Measurements from ENCODE around the gene UBFD1. TPM values are rescaled to one million over a fixed set of nuclear protein-coding genes. Genes with fewer than 3 reads are reported as not detected.
"Not testable (repeated sequence)": the region's sequence is repeated elsewhere in the genome, so short reads cannot be mapped to it uniquely, and the experiment has no call there.

Gene UBFD1
- total RNA-seq, 1 experiment from 2014 or later, result 125 TPM

DNA sequence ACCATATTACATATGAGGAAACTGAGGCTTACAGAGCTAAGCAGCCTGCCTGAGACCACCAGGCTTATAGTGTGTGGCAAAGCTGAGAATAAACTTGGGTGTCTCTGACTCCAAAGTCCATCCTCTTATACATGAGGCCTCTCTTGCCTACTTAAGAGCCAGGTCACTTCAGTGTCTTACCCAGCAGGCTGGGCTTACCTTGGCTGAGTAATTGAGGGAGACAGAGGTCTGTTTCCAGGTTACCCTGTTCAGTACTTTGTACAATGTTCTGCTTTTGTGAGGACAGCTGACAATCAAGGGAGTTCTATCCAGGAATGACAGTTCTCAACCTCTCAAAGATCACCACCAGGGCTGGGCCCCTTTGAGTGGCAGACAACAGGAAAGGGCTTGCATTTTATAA lies 24.2 kb downstream of the UBFD1 start:
- no TSS peak for BruUV-seq (replicated peaks)
- H3K27me3 Mint-ChIP-seq (ENCODE audit: unreplicated experiment), result no peaks in the 10 kb centered on the region
- CTCF ChIA-PET, result interaction anchor here (1.0 kb wide), 1 partner anchor 13 kb away, joined by 3 read pairs; no protein-coding TSS in a partner anchor
- peaks cover 53% of the 10 kb centered on the region for H3K36me3 Mint-ChIP-seq (ENCODE audit: insufficient read depth, unreplicated experiment)
- H3K4me3 Mint-ChIP-seq (ENCODE audit: low read depth, unreplicated experiment), result no peak overlapping the region
- TF ChIP-seq, protein P1, sequence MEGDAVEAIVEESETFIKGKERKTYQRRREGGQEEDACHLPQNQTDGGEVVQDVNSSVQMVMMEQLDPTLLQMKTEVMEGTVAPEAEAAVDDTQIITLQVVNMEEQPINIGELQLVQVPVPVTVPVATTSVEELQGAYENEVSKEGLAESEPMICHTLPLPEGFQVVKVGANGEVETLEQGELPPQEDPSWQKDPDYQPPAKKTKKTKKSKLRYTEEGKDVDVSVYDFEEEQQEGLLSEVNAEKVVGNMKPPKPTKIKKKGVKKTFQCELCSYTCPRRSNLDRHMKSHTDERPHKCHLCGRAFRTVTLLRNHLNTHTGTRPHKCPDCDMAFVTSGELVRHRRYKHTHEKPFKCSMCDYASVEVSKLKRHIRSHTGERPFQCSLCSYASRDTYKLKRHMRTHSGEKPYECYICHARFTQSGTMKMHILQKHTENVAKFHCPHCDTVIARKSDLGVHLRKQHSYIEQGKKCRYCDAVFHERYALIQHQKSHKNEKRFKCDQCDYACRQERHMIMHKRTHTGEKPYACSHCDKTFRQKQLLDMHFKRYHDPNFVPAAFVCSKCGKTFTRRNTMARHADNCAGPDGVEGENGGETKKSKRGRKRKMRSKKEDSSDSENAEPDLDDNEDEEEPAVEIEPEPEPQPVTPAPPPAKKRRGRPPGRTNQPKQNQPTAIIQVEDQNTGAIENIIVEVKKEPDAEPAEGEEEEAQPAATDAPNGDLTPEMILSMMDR (IDR thresholded peaks at IDR 0.05; ENCODE audit: unreplicated experiment), result no peak
- DNase-seq, result no peak
- H3K9me3 Mint-ChIP-seq (ENCODE audit: low read depth, unreplicated experiment), result no peaks in the 10 kb centered on the region
- intact Hi-C loops (cut with micrococcal nuclease; ENCODE audit: unreplicated experiment), result no loop called here
- no peaks in the 10 kb centered on the region for H3K4me1 Mint-ChIP-seq (ENCODE audit: low read depth, unreplicated experiment)
- no peak overlapping the region for H3K27ac Mint-ChIP-seq (ENCODE audit: unreplicated experiment)

DNA sequence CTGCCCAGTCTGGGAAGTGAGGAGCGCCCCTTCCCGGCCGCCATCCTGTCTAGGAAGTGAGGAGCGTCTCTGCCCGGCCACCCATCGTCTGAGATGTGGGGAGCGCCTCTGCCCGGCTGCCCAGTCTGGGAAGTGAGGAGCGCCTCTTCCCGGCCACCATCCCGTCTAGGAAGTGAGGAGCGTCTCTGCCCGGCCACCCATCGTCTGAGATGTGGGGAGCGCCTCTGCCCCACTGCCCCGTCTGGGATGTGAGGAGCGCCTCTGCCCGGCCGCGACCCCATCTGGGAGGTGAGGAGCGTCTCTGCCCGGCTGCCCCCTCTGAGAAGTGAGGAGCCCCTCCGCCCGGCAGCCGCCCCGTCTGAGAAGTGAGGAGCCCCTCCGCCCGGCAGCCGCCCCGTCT lies 25.7 kb downstream of the UBFD1 start:
- CTCF ChIA-PET; H3K9me3 Mint-ChIP-seq (ENCODE audit: low read depth, unreplicated experiment); H3K4me1 Mint-ChIP-seq (ENCODE audit: low read depth, unreplicated experiment); intact Hi-C loops (cut with micrococcal nuclease; ENCODE audit: unreplicated experiment); DNase-seq; BruUV-seq (replicated peaks); H3K27me3 Mint-ChIP-seq (ENCODE audit: unreplicated experiment); H3K4me3 Mint-ChIP-seq (ENCODE audit: low read depth, unreplicated experiment); H3K27ac Mint-ChIP-seq (ENCODE audit: unreplicated experiment): not testable (repeated sequence)
- H3K36me3 Mint-ChIP-seq (ENCODE audit: insufficient read depth, unreplicated experiment), result peaks cover 66% of the 10 kb centered on the region

DNA sequence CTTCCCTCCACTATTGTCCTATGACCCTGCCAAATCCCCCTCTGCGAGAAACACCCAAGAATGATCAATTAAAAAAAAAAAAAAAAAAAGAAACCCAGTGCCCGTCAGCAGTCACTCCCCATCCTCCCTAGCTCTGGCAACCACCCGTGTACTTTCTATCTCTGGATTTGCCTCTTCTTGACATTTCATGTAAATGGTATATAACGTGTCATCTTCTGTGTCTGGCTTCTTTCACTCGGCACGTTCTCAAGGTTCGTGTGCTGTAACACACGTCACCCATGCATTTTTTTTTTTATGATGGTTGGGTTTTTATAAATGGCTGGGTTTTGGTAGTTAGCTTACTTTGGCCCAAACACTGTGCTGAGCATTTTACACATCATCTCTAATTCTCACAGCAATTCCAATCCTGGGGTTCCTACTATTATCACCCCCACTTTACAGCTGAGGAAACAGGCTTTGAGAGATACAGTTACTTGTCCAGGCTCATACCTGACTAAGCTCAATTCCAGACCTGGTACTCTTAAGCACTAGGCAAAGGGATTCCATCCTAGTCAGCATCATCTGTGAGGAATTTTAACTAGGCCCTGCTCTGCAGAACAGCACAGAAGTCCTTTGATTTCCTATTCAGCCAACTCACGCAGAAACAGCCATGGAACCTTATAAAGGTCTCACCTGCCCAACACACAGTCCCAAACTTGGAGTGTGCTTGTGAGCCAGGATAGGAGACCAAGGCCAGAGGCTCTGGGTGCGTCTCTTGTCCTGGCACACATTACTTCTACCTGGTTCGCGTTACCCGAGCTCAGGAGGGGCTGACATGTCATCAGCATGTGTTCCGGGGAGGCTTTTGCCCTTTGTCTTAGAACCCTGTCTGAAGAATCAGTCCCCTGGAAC lies 26.9 kb downstream of the UBFD1 start:
- no peak overlapping the region for H3K27ac Mint-ChIP-seq (ENCODE audit: unreplicated experiment)
- H3K27me3 Mint-ChIP-seq (ENCODE audit: unreplicated experiment), result no peaks in the 10 kb centered on the region
- no peak for DNase-seq
- H3K4me1 Mint-ChIP-seq (ENCODE audit: low read depth, unreplicated experiment), result no peaks in the 10 kb centered on the region
- CTCF ChIA-PET, result no interaction called here
- peaks cover 67% of the 10 kb centered on the region for H3K36me3 Mint-ChIP-seq (ENCODE audit: insufficient read depth, unreplicated experiment)
- BruUV-seq (replicated peaks), result no TSS peak
- H3K4me3 Mint-ChIP-seq (ENCODE audit: low read depth, unreplicated experiment), result no peak overlapping the region
- TF ChIP-seq, protein P1 (IDR thresholded peaks at IDR 0.05; ENCODE audit: unreplicated experiment), result no peak
- intact Hi-C loops (cut with micrococcal nuclease; ENCODE audit: unreplicated experiment), result no loop called here
- no peaks in the 10 kb centered on the region for H3K9me3 Mint-ChIP-seq (ENCODE audit: low read depth, unreplicated experiment)

DNA sequence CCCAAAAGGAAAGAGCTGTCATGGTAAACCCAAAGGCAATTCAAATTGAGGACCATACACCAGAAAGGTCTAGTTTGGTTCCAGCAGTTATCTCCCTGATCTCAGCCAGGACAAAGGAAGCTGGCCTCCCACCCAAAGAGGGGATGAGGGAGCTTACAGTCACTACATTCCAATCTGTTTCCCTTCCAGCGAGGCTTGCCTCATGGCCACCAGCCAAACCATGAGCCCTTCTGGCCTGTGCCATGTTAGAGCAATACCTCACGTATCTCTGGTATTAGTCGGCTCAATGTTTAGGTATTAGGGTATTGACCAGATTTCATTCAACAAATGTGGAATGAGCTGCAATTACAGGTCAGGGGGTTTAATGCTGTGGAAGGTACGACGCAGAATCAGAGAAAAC lies 30.2 kb downstream of the UBFD1 start:
- no peak for DNase-seq
- Mint-ChIP-seq H3K27me3 (ENCODE audit: unreplicated experiment) (no peaks in the 10 kb centered on the region), H3K27ac (ENCODE audit: unreplicated experiment) (no peak overlapping the region), H3K36me3 (ENCODE audit: insufficient read depth, unreplicated experiment) (peaks cover 67% of the 10 kb centered on the region), H3K4me3 (ENCODE audit: low read depth, unreplicated experiment) (no peak overlapping the region), H3K9me3 (ENCODE audit: low read depth, unreplicated experiment) (no peaks in the 10 kb centered on the region), H3K4me1 (ENCODE audit: low read depth, unreplicated experiment) (peaks cover 9% of the 10 kb centered on the region)
- TF ChIP-seq, protein P1 (IDR thresholded peaks at IDR 0.05; ENCODE audit: unreplicated experiment), result no peak
- CTCF ChIA-PET, result no interaction called here
- intact Hi-C loops (cut with micrococcal nuclease; ENCODE audit: unreplicated experiment), result no loop called here
- no TSS peak for BruUV-seq (replicated peaks)

DNA sequence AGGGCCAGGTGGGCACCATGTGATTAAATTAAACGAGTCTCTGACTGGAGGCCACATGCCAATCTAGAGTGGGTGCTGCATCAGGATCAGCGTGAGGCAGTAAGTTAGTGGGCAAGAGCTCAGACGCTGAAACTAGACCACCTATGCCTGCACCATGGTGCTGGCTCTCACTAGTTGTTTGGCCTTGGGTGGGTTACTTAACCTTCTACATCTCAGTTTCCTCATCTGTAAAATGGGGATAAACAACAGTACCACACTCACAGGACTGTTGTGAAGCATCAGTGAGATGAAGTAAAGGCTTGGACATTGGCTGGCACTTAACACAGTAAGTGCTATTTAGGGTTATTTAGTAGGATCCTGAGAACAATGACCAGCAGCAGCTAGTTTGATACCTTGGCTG lies 32.7 kb downstream of the UBFD1 start:
- no peak overlapping the region for H3K4me3 Mint-ChIP-seq (ENCODE audit: low read depth, unreplicated experiment)
- CTCF ChIA-PET, result no interaction called here
- H3K4me1 Mint-ChIP-seq (ENCODE audit: low read depth, unreplicated experiment), result peaks cover 9% of the 10 kb centered on the region
- intact Hi-C loops (cut with micrococcal nuclease; ENCODE audit: unreplicated experiment), result no loop called here
- TF ChIP-seq, protein P1 (IDR thresholded peaks at IDR 0.05; ENCODE audit: unreplicated experiment), result no peak
- H3K27me3 Mint-ChIP-seq (ENCODE audit: unreplicated experiment), result no peaks in the 10 kb centered on the region
- H3K27ac Mint-ChIP-seq (ENCODE audit: unreplicated experiment), result no peak overlapping the region
- no peak for DNase-seq
- no peaks in the 10 kb centered on the region for H3K9me3 Mint-ChIP-seq (ENCODE audit: low read depth, unreplicated experiment)
- no TSS peak for BruUV-seq (replicated peaks)
- H3K36me3 Mint-ChIP-seq (ENCODE audit: insufficient read depth, unreplicated experiment), result peaks cover 68% of the 10 kb centered on the region
